C4-2B (cell line): ENCODE measurements around the gene PRSS3.
"Not testable (repeated sequence)": the region's sequence is repeated elsewhere in the genome, so short reads cannot be mapped to it uniquely, and the experiment has no call there.

Experiments used
- CTCF ChIP-seq: fragments of 450-650 bp; conservative IDR thresholded peaks from 2 replicates; pipeline ENCODE4 v1.5.1; 2017; ENCODE audit warnings: mild to moderate bottlenecking
- ZFX ChIP-seq: fragments of 450-650 bp; IDR thresholded peaks from 2 replicates; pipeline ENCODE4 v1.6.1; 2017

- not testable (repeated sequence) for TF ChIP-seq CTCF, ZFX
Observed at GRCh38 chr9:33763709-33764108, 31.7 kb upstream of the PRSS3 start.
